Occipital lobe (tissue), 1 donor: ENCODE measurements around the gene RASGRP2. TPM values are rescaled to one million over a fixed set of nuclear protein-coding genes. Genes with fewer than 3 reads are reported as not detected.

Source experiments
- total RNA-seq: library from RNA; depleted of rRNA; stranded (reverse); fragments of >200 nt; gene quantifications from one replicate; pipeline ENCODE4 v1.2.3, GENCODE V29; 2014

The RASGRP2 gene
- total RNA-seq, 1 donor from 2014 or later = 36.7 TPM

Other genes starting within 250 kb of the RASGRP2 start
- not detected for gene SLC22A11, start 188.2 kb downstream of the RASGRP2 start, total RNA-seq
- gene SLC22A12, start 152.9 kb downstream of the RASGRP2 start, total RNA-seq = not detected
- 219 TPM for gene NRXN2, start 20.9 kb downstream of the RASGRP2 start, total RNA-seq
- 1.2 TPM for gene PYGM, start 15.8 kb upstream of the RASGRP2 start, total RNA-seq
- 80.0 TPM for gene SF1, start 34.4 kb upstream of the RASGRP2 start, total RNA-seq
- 9.8 TPM for gene MAP4K2, start 59.1 kb upstream of the RASGRP2 start, total RNA-seq
- 17.2 TPM for gene MEN1, start 66.4 kb upstream of the RASGRP2 start, total RNA-seq
- 0.16 TPM for gene CDC42BPG, start 100.5 kb upstream of the RASGRP2 start, total RNA-seq
- 22.9 TPM for gene EHD1, start 134.5 kb upstream of the RASGRP2 start, total RNA-seq
- 5.5 TPM for gene ATG2A, start 173.1 kb upstream of the RASGRP2 start, total RNA-seq
- gene PPP2R5B, start 180.5 kb upstream of the RASGRP2 start, total RNA-seq = 22.8 TPM
- not detected for gene GPHA2, start 191.8 kb upstream of the RASGRP2 start, total RNA-seq
- not detected for gene MAJIN, start 228.0 kb upstream of the RASGRP2 start, total RNA-seq